ENCODE measurements around the gene FMOD.

- TF ChIP-seq CTCF (conservative IDR thresholded peaks at IDR 0.05 in 1 of 2, IDR thresholded peaks at IDR 0.05 in 1 of 2; ENCODE audit: low read depth in 1 of 2, low read length in 2 of 2) (no peak), EZH2 (IDR thresholded peaks at IDR 0.05; ENCODE audit: low read length, missing control alignments) (no peak)
Observed at GRCh38 chr1:203366476-203366875, 15.6 kb upstream of the FMOD start.
